ENCODE data around the gene ARMC2.

DNA sequence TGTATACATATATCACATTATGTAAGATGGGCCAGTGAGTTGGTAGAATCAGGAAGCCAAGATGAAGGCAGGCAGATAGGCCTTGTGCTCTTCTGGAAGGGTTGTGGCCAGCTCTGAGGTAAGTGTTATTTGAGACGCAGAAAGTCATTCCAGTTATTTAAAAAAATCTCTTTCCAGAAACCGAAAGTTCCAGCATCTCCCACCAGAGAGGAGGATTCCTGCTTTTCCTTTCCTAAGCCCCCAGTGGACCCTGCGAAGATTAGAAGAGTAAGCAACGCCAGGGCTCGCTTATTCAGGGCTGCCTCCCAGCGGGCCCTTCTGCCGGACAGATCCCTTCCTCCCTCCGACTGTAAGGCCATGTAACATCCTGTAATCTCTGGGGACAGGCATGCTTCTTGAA lies 20.4 kb downstream of the ARMC2 start:
- TF ChIP-seq, protein P1, sequence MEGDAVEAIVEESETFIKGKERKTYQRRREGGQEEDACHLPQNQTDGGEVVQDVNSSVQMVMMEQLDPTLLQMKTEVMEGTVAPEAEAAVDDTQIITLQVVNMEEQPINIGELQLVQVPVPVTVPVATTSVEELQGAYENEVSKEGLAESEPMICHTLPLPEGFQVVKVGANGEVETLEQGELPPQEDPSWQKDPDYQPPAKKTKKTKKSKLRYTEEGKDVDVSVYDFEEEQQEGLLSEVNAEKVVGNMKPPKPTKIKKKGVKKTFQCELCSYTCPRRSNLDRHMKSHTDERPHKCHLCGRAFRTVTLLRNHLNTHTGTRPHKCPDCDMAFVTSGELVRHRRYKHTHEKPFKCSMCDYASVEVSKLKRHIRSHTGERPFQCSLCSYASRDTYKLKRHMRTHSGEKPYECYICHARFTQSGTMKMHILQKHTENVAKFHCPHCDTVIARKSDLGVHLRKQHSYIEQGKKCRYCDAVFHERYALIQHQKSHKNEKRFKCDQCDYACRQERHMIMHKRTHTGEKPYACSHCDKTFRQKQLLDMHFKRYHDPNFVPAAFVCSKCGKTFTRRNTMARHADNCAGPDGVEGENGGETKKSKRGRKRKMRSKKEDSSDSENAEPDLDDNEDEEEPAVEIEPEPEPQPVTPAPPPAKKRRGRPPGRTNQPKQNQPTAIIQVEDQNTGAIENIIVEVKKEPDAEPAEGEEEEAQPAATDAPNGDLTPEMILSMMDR (IDR thresholded peaks at IDR 0.05): no peak
- no peak for TF ChIP-seq POLR2A (IDR thresholded peaks at IDR 0.05)
